HG03159 (cell line): ENCODE measurements around the gene NFATC3.
"Not testable (repeated sequence)": the region's sequence is repeated elsewhere in the genome, so short reads cannot be mapped to it uniquely, and the experiment has no call there.

Experiments used
- ATAC-seq: cut with Tn5 transposase; IDR thresholded peaks from one replicate; pipeline ENCODE4 v1.9.1; 2021; ENCODE audit warnings: mild to moderate bottlenecking, moderate library complexity; ENCODE audit not compliant: unreplicated experiment

The NFATC3 gene

DNA sequence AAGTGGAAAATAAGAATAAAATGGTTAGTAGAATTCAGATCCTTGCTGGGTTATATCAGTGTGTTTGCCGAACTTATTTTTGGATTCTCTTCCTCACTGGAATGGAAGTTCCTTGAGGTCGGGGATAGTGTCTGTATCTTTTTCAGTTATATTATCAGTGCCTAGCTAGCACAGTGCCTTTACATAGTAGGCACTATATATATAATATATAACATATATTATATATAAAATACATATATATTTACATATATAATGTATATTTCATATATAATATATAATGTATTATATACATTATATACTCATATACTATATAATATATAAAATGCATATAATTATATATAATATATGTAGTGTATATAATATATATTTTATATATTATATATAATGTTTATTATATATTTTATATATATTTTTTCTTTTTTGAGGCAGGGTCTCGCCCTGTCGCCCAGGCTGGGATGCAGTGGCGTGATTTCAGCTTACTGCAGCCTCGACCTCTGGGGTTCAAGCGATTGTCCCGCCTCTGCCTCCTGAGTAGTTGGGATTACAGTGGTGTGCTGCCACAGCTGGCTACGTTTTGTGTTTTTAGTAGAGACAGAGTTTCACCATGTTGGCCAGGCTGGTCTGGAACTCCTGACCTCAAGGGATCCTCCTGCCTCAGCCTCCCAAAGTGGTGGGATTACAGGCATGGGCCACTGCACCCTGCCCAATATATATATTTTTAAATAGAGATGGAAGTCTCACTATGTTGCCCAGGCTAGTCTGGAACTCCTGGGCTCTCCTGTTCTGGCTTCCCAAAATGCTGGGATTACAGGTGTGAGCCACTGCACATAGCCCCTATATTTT, 3.2 kb downstream of the NFATC3 start:
- ATAC-seq = no peak

DNA sequence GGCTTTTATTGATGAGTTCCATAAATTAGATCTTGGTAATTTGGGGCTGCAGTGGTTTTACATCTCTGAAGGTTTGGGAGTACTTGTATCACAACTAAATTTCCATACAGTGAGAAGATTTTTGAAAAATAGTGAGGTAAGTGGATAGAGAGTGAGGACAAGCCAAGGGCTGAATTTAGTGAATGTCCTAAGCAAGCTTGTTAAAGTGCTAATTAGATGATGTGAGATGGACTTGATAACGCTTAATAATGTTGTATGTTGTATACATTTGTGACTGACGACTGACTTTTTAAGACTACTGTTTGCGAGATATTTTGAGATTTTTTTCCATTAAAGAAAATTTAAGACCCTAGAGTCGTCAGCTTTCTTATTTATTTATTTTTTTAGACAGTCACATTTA, 3.9 kb downstream of the NFATC3 start:
- no peak for ATAC-seq

DNA sequence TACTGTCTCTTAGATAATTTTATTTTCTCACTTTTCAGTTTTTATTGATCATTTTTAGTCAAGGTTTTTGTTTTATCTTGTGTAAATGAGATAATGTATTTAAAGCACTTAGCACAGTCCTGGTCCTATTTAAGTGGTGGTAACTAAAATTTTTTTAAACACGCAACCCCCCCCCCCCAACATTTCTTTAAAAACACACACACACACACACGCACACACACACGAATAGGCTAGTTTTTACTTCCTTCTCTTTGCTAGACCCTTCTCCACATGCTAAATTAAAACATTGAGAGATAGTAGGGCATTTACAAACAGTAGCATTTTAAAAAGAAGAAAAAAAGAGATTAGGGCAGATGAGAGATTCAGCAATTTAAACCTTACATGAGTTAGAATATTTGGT, 5.0 kb downstream of the NFATC3 start:
- no peak for ATAC-seq

DNA sequence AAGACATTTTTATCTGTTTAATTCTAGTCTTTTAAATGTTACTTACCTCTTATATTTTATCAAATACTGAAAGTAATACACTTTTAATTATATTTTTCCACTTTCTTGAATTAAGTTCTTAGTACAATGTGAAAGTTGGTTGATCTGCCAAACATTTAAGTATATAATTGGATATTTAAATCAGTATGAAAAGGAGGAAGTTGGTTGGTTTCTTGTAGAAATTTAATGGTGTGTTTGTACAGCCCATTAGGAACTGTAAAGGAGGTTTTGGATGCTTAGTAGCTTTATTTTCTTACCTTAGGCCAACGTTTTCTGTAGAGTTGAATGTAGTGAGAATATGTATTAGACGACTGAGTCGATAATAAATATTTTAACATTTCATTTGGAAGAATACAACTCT, 5.4 kb downstream of the NFATC3 start:
- ATAC-seq = no peak

DNA sequence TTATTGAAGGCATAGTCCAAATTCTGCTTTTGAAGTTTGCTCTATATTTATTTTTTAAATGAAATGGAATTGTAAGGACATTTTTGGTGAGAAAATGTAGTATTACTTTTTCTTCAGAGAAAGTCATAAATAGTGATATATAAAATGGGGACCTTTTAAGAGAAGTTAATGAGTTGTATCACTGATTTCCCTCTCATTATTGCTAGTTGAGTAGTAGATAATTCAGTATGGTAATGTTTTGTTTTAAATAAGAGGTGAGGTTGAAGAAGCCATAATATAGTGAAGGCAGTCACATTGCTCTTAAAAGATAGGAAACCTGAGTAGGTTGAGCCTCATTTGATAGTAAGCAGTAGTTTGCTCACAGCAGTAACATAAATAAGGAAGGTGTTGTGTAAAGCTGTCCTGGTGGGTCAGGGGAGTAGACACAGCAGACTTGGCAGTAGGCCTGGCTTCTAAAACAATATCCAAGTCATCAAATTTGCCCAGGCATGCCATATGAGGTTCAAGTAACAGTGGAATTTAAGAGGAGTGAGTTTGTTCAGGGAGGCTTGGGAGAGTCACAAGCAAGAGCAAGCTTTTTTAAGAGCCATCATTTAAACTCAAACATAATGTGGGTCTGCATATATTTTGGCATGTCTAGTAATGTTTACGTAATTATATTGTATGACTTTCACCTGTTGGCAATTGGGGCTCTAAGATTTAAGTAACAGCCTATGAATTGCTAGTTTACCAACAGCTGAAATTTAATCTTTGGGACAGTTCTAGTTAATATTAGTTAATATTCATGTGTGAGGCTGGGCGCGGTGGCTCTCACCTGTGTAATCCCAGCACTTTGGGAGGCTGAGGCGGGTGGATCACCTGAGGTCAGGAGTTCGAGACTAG, 6.5 kb downstream of the NFATC3 start:
- no peak for ATAC-seq

DNA sequence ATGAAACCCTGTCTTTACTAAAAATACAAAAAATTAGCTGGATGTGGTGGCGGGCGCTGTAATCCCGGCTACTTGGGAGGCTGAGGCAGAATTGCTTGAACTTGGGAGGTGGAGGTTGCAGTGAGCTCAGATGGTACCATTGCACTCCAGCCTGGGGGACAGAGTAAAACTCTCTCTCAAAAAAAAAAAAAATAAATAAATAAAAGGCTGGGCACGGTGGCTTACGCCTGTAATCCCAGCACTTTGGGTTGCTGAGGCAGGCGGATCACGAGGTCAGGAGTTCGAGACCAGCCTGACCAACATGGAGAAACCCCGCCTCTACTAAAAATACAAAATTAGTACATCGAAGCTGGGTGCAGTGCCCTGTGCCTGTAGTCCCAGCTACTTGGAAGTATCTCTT, 7.1 kb downstream of the NFATC3 start:
- ATAC-seq = not testable (repeated sequence)

DNA sequence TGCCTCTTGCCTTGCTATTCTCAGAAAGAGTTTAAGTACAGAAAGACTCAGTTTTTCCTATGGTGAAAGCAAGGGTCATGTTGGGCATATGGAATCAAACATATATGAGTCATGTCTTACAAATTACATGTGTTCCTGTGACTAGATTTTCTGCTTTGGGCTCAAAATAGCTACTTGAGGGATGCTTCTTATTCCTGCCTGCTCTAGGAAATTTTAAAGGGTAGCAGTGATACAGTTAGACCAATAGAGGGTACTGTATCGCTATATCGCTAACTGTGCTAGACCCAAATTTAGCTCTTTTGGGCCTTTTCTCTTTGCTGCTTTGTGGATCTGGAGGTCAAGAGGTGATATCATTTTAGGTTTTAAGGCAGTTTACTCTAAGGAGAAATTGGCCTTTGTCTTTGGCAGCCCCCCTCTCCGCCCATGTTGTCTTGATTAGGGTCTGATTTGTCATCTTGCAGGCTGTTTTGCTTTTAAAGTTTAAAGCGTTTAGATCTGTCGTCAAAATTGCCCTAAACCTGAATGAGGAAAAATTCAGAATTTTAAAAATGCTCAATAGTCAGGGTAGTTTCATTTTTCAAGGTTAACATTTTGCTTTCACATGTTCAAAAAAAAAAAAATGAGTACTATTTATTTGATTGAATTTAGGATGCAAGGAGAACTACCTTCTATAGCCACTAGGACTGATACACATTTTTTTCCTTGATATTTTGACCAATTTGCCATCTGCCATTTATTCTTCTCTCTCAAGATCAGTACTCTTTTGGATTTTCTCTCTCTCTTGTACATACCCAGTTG, 8.8 kb downstream of the NFATC3 start:
- ATAC-seq = no peak

DNA sequence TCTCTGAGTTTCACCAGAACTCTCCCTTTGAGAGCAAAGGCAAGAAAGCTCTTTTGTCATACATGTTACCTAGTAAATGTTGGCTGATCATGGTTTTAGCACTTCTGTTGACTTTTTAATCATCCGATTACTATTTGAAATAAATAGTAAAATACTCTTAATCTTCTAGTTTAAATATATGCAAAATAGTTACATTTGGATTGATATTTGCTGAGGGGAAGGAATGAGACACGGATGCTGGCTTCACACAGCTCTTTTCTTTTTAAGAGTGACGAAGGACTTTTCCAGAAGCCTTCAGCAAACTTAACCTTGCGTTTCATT, 9.4 kb downstream of the NFATC3 start:
- no peak for ATAC-seq

DNA sequence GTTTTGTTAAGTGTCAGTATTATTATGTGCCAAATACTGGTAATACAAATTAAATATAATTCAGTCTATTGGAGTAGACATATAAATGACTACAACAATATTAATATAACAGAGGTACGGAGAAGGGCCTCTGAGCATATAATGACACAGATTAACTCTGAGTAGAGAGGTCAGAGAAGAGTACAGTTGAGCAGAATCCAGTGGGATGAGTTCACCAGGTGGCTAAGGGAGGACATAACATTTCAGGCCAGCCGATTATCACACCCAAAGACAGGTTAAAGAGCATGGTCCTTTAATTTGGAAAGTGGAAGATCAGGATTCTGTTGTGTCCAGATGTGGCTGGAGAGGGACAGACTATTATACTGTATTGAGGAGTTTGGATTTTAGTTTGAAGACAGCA, 11.3 kb downstream of the NFATC3 start:
- no peak for ATAC-seq

DNA sequence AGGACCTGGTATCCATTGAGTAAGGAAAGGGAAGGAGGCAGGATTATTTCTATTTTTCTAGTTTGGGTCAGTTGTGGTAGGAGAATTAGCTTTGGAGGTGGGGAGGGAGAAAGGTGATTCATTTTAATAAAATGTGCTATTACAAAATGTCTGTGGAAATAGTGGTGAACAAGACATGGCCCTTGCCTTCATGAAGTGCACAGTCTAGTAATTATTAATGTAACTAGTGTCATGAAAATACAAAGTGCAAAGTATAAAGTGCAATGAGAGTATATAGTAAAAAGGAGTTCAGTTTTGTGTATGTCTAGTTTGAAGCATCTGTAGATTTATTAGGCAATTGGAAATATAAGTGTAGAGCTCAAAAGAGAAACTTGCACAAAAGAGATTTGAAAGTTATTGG, 11.9 kb downstream of the NFATC3 start:
- no peak for ATAC-seq

DNA sequence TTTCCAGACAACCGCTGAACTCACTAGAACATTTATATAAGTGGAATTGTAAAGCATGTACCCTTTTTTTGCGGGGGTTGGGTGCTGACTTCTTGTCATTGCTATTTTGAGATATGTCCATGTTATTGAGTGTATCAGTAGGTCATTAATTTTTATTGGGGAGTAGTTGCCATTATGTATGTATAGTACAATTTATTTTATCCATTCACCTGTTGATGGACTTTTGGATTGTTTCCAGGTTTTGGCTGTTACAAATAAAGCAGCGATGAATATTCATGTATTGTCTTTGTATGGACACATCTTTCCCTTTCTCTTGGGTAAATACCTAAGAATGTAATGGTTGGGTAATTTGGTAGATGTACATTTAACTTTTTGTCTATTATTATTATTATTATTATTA, 12.7 kb downstream of the NFATC3 start:
- no peak for ATAC-seq

DNA sequence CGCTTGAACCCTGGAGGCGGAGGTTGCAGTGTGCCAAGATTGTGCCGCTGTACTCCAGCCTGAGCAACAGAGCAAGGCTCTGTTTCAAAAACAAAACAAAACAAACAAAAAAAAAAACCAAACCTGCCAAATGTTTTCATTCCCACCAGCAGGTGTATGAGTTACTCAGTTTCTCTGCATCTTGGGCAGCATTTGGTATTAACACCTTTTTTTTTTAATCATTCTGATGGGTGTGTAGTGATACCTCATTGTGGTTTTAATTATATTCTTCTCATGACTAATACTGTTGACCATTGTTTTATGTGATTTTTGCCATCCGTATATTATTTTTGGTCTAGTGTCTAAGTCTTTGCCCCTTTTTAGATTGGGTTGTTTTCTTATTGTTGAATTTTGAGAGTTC, 15.3 kb downstream of the NFATC3 start:
- ATAC-seq = no peak

DNA sequence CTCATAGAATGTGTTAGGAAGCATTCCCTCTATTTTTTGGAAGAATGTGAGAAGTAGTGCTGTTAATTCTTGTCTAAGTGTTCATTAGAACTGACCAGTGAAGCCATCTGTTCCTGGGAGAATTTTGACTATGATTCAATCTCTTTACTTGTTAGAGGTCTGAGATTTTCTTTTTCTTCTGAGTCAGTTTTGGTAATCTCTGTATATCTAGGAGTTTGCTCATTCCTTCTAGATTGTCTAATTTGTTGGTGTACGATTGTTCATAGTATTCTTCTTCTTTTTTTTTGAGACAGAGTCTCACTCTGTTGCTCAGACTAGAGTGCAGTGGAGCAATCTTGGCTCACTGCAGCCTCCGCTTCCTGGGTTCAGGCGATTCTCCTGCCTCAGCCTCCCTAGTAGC, 20.4 kb downstream of the NFATC3 start:
- ATAC-seq = no peak

DNA sequence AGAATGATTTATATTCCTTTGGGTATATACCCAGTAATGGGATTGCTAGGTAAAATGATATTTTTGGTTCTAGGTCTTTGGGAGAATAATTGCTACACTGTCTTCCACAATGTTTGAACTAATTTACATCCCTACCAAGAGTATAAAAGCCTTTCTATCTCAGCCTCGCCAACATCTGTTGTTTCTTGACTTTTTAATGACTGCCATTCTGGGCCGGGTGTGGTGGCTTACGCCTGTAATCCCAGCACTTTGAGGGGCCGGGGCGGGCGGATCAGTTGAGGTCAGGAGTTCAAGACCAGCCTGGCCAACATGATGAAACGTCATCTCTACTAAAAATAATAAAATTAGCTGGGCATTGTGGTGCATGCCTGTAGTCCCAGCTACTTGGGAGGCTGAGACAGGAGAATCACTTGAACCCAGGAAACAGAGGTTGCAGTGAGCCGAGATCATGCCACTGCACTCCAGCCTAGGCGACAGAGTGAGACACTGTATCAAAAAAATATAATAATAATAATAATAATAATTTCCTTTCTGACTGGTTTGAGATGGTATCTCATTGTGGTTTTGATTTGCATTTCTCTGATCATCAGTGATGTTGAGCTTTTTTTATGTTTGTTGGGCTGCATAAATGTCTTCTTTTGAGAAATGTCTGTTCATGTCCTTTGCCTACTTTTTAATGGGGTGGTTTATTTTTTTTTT, 22.2 kb downstream of the NFATC3 start:
- ATAC-seq = not testable (repeated sequence)

DNA sequence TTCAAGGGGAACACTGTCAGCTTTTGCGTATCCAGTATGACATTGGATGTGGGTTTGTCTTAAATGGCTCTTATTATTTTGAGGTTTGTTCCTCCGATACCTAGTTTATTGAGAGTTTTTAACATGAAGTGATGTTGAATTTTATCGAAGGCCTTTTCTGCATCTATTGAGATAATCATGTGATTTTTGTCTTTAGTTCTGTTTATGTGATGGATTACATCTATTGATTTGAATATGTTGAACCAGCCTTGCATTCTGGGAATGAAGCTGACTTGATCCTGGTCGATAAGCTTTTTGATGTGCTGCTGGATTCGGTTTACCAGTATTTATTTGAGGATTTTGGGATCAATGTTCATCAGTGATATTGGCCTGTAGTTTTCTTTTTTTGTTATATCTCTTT, 24.0 kb downstream of the NFATC3 start:
- ATAC-seq = not testable (repeated sequence)

DNA sequence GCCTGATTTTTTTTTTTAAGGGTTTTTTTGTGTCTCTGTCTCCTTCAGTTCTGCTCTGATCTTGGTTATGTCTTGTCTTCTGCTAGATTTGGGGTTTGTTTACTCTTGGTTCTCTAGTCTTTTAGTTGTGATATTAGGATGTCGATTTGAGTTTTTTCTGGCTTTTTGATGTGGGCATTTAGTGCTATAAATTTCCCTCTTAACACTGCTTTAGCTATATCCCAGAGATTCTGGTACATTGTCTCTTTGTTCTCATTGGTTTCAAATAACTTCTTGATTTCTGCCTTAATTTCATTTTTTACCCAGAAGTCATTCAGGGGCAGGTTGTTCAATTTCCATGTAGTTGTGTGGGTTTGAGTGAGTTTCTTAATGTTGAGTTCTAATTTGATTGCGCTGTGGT, 25.4 kb downstream of the NFATC3 start:
- not testable (repeated sequence) for ATAC-seq

DNA sequence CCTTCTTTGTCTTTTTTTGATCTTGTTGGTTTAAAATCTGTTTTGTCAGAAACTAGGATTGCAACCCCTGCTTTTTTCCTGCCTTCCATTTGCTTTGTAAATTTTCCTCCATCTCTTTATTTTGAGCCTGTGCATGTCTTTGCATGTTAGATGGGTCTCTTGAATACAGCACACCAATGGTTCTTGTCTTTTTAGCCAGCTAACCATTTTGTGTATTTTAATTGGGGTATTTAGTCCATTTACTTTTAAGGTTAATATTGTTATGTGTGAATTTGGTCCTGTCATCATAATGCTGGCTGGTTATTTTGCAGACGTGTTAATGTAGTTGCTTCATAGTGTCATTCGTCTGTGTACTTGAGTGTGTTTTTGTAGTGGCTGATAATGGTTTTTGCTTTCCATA, 26.2 kb downstream of the NFATC3 start:
- no peak for ATAC-seq

DNA sequence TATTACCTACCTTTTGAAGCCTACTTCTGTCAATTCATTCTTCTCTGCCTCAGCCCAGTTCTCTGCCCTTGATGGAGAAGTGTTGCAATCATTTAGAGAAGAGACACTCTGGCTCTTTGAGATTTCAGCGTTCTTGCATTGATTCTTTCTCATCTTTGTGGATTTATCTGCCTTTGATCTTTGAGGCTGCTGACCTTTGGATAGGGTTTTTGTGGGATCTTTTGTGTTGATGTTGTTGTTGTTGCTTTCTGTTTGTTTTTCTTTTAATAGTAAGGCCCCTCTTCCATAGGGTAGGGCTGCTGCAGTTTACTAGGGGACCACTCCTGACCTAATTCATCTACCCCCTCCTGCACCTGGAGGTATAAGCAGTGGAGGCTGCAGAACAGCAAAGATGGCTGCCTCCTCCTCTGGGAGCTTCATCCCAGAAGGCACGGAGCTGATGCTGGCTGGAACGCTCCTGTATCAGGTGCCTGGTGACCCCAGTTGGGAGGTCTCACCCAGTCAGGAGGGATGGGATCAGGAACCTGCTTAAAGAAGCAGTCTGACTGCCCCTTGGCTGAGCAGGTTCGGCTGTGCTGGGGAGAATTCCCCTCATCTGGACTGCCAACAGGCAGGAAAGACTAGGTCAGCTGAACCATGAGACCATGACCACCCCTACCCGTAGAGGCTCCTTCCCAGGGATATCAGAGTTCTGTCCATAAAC, 28.0 kb downstream of the NFATC3 start:
- no peak for ATAC-seq

DNA sequence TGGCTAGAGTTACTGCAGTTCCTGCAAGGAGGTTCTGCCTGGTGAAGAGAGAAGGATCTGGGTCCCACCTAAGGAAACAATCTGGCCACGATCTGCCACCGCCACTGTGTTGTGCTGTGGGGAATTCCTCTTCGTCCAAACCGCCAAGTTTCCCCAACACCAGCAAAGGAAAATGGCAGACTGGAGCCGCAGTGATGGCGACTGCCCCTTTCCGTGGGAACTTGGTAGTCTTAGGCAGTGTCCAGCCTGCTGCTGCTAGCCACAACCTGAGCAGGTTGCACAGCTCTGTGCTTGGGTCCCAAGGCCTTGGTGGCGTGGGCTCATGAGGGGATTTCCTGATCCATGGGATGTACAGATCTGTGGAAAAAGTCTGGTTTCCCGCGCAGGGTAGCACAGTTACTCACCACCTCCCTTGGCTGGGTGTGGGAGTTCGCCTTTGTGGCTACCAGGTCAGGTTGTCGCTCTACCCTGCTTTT, 28.6 kb downstream of the NFATC3 start:
- ATAC-seq = no peak

DNA sequence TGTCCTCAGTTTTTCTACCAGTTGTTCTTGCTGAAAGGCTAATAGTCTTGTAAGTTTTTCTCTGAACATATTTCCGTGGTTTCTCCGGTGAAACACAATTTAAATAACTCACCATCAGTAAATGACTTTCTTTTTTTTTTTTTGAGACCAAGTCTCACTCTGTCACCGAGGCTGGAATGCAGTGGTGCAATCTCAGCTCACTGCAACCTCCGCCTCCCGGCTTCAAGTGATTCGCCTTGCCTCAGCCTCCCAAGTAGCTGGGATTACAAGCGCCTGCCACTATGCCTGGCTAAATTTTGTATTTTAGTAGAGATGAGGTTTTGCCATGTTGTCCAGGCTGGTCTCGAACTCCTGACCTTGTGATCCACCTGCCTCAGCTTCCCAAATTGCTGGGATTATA, 29.8 kb downstream of the NFATC3 start:
- ATAC-seq = not testable (repeated sequence)
